GM21423 (cell line): ENCODE data around the gene ANHX.
"Not testable (repeated sequence)": the region's sequence is repeated elsewhere in the genome, so short reads cannot be mapped to it uniquely, and the experiment has no call there.

Experiments used
- ATAC-seq: cut with Tn5 transposase; IDR thresholded peaks from one replicate; pipeline ENCODE4 v1.9.1; 2021; ENCODE audit warnings: mild to moderate bottlenecking, moderate library complexity; ENCODE audit not compliant: unreplicated experiment

ANHX gene

DNA sequence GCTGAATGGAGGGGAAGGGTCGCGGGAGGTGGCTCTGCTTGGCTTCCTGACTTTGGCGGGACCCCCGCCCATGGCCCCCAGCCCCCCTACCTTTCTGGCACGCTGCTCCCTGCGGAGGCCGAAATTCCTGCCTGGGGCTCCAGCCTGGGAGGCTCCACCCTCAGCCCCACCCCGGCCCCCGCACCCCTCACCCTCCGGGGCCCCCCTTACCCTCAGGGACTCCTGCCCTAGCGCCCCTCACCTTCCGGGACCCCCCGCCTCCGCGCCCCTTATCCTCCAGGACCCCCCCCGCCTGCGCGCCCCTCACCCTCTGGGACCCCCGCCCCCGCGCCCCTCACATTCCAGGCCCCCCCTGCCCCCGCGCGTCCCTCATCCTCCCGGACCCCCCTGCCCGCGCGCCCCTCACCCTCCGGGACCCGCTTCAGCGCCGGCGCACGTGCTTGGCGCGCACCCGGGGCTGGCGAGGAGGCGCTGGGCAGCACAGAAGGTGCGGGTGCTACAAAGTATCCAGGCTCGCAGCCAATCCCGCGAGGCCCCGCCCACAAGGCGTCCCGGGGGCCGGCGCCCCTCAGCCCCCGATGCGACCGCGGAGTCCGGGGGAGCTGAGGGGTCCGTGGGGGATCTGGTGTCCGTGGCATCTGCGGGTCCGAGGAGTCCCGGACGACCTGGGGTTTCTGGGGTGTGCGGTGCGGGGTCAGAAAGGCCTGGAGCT lies at the start of gene ANHX:
TSS of gene ANHX (minus strand) at position 477 of the 712 bp plus-strand sequence. CDS start 1,521 bp downstream, outside the sequence.
- no peak for ATAC-seq

DNA sequence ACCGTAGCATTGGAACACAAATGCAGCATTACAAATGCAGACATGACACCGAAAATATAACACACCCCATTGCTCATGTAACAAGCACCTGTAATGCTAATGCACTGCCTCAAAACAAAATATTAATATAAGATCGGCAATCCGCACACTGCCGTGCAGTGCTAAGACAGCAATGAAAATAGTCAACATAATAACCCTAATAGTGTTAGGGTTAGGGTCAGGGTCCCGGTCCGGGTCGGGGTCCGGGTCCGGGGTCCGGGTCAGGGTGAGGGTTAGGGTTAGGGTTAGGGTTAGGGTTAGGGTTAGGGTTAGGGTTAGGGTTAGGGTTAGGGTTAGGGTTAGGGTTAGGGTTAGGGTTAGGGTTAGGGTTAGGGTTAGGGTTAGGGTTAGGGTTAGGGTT lies 29.0 kb upstream of the ANHX start:
- ATAC-seq, result not testable (repeated sequence)

DNA sequence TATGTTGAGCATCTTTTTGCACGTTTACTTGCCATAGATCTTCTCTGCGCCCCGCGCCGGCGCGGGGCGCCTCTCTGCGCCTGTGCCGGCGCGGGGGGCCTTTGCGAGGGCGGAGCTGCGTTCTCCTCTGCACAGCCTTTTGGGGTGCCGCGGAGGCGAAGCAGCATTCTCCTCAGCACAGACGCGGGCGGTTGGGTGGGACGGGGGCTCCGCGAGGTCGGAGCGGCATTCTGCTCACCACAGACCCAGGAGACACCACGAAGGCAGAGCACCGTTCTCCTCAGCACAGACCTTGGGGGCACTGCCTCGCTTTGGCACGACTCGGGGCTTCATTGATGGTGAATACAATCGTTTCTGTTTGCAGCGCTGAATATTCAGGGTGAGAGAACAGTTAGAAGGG lies 28.5 kb upstream of the ANHX start:
- no peak for ATAC-seq

DNA sequence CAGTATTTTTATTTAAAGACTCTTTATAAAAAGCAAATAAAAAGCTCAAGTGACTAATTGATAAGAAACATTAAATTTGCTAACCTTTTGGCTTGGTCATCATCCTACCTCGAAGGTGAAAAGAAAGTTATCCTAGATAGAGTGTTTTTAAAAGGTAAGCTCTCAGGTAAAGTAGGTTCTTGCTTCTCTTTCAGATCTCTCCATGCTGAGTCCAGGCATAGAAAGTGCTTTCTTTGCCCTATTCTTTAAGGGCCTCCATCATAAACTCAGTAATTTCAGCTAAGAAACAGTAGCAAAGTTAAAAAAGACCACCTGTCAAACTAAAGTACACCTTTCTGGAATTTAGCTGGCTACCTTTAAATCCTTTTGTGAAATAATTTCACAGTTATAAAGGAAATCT lies 20.6 kb upstream of the ANHX start:
- ATAC-seq, result no peak

DNA sequence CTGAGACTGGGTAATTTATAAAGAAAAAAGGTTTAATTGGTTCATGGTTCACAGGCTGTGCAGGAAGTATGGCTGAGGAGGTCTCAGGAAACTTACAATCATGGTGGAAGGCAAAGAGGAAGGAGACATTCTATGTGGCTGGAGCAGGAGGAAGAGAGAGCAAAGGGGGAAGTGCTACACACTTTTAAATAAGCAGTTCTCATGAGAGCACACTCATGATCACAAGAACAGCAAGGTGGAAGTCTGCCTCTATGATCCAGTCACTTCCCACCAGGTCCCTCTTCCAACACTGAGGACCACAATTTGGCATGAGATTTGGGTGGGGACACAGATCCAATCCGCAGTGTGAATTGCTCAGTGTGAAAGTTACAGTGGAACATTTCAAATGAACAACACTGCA lies 20.2 kb upstream of the ANHX start:
- ATAC-seq, result not testable (repeated sequence)

DNA sequence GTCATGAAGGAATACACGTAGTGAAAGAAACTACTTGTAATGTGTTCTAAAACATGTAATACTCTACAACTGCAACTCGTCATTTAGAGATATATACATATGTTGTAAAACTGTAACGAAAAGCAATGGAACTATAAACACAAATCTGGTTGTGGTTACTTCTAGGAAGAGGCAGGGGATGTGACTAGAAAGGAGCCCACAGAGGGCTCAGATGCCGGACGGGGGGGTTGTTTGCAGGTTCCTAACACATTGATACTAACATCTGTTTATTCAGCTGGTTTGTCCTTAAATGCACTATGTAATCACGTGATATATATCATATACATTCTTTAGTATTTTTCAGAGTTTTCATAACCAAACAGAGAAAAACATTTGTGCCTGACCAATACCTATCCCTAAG lies 16.1 kb upstream of the ANHX start:
- no peak for ATAC-seq

DNA sequence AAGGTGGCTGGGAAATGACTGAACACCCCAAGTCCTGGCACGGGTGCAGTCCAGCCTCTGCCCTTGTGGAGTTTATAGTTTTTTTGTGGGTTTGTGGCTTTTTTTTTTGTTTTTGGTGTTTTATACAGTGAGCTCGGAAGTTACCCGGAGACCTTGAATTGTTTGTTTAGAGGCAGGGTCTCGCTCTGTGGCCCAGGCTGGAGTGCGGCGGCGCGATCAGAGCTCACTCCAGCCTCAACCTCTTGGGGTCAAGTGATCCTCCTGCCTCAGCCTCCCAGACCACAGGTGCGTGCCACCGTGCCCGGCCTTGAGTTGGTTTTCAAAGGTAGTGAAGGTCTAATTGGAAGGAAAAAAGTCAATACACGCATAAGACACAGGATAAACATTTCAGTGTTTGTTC lies 879 bp upstream of the ANHX start:
- no peak for ATAC-seq

DNA sequence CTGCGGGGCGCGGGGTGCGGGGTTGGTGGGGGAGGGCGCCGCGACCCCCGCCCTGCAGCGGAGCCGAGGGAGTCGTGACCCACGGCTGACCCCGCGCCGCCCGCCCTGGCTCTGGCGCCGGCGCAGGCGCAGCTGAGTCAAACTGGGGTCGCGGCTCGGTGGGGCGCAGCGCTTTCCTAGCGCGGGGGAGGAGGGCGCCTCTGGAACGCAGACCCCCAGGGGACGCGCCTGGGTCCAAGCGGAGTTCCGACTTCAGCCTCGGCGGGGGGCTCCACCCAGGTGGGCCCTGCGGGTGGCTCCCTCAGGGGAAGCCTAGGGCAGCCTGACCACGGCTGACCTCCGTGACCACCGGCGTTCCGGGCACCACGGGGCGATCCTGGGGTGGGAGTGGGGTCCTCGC lies 467 bp upstream of the ANHX start:
- no peak for ATAC-seq

DNA sequence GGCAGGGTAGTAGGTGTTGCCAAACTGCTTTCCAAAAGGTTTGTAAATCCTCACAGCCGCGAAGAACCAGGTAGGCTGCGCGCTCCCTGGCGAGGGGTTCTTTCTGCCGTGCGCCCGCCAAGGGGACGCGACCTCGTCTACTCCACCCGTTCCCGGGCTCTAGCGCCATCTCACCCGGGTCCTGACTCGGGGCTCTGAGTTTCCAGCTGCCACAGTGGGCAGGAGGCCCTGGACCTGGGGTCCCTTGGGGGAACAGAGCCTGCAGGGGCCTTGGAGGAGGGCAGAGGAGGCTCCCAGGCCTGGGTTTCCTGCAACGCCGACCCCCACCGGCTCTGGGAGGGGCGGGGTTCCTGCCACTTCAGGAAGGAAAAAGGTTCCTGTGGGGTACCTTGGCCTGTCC lies 706 bp downstream of the ANHX start:
- ATAC-seq, result no peak

DNA sequence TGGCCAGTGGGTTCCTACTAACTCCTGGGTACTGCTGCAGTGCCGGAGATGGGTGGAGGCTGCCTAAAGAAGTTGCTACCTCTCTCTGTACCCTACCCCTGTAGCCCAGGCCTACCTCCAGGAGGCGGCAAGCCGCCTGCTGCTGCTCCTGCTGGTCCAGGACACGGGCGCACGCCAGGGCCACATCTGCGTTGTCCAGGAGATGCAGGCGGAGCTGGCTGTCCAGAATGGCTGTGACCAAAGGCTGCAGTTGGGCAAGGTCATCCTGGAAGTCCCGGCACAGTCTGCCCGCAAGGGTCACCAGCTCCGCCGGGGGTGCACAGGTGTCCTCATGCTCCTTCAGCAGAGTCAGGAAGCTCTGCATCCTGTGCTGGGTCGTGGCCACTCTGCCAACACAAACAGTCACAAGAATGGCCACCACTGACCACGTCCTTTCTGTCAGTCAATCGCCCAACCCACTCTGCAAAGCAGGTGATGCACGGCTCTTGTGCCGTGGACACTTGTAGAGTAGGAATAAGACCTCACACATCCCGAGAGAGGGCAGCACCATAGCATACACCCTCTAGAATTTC lies 1.6 kb downstream of the ANHX start:
- no peak for ATAC-seq

DNA sequence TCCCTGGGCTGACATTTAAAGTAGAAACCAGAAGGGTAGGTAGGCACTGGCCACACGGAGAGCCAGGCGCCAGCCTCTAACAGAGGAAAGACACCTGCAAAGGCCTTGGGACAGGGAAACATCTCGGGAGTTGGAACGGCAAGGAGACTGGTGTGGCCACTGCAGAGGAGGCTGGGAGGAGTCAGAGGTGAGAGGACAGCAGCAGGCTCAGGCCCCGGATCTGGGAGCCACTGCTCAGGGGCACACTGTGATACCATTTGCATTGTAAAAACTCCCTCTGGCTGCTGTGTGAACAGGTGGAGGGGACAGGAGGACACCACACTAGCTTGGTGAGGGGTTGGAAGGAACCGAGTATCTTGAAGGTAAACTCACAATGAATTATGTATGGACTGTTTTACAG lies 2.7 kb downstream of the ANHX start:
- no peak for ATAC-seq

DNA sequence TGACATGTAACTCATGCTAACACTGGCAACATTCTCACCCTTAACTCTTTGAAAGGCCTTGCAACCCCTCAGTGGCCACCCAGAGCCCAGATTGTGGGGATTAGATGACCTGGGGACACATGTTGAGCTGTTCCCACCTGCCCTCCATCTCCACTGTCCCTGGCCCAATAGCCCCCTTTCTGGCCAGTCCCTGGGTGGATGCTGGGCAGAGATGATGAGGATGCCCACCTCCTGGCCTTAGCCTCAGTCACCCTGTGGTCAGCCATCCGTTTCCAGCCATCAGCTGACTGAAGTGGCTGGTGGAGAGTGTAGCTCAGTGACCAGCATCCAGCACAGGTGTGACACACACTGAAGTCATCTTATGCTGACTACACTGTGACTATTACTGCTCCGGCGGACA lies 4.7 kb downstream of the ANHX start:
- ATAC-seq, result no peak

DNA sequence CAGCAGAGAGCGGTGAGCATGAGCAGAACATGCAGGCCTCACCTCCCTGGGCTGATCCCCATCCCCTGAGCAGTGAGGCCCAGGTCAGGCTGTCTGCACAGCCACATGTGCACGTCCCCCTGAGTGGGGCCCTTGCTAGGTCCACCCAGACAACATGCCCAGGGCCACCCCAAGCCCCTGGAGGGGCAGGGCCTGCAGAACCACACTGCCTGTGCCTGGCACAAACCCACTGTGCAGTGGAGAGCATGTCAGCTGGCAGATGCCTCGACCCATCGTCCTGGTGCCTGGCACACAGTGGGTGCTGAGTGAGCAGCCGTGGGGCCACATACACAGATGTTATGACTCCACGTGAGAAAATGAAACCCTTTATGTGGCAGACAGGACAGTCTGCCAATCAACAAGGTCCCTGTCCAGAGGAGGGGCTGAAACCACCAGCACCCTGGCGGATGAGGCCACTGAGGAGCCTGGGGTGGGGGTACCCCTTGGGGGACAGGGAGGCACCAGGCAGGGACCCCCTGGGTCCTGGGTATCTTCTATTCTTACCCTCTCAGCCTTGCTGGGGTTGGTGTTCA lies 8.3 kb downstream of the ANHX start:
- no peak for ATAC-seq

DNA sequence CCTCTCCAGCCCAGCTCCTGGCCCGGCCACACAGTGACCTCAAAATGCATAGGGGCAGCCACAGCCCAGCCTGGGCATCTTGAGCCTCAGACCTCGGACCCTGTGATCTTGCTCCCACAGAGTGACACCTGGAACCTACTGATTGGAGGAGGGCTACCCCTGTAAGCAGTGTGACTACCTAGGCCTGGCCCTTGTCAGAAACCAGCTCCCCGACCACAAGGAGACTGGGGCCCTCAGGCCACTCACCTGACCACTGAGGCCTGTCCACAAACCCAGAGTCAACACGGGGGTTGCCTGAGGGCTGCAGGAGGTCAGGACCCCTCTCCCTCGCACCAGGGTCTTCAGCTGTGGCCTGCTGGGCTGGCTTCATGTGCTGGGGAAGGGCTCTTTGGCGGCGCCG lies 9.0 kb downstream of the ANHX start:
- no peak for ATAC-seq

DNA sequence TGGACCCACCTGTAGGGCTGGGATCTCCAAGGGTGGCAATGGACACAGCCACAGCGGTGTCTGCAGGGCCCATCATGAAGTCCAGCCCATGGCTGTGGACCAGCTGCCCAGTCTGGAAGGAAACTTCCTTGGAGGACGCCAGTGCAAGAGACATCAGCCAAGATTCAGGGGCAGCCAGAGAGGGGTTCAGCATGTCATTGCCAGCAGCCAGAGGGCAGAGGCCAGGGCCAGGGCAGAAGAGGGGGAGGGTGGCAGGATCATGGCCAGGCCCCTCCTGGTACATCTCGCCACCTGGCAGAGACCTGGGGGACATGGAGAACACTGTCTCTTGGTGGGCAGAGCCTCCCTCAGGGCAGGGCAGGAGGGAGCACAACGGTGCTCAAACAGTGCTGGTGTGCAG lies 10.2 kb downstream of the ANHX start:
- no peak for ATAC-seq

DNA sequence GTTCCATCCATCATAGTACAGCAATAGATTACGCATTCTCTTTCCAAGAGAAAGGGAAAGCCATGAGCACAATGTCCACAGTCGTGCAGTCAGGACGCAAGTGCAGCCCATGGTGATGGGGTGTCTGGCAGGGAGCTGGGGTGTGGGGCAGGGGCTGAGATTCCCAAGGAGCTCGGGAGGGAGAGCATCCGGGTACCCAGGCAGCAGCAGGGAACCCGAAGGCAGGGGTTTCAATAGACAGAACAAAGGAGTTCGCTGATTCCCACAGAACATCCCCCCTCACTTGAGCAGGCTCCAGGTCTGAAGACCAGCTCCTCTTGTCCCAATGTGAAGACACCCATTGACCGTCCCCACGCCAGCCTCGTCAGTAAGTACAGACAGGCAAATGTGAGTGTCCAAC lies 13.5 kb downstream of the ANHX start:
- no peak for ATAC-seq

DNA sequence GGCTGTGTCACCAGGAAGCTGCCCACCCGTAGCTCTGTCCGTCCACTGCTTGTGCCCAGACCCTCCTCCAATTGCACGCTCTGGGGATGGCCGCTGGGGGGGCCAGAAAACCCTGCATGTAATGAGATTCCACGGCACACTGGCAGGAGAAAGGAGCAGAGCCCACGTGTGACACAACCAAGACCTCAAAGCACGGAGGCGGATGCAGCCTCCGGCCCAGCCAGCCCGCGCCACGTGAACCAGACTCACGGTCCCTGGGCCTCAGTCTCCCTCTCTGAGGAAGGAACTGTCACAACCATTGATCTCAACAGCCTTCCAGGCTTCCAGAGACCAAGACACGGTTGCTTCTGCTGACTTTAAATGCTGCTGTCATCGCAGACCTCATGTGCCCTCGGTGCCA lies 14.4 kb downstream of the ANHX start:
- no peak for ATAC-seq

DNA sequence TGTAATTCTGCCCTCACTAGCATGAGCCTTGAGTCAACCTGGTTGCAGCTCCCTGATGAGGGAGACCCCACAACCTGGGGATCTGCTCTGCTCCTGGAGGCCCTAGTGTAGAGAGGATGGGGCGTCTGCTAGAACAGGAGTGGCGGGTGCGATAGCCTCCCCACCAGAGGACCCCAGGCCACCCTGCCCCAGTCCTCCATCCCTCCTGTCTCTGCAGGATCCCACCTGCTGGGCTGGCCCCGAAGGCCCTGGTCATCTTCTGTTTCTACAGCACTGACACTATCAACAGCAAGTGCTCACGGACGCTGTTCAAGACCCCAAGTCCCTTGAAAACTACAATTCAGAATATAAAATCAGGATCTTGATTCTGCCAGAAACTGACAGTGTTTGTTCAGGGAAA lies 15.2 kb downstream of the ANHX start:
- no peak for ATAC-seq

DNA sequence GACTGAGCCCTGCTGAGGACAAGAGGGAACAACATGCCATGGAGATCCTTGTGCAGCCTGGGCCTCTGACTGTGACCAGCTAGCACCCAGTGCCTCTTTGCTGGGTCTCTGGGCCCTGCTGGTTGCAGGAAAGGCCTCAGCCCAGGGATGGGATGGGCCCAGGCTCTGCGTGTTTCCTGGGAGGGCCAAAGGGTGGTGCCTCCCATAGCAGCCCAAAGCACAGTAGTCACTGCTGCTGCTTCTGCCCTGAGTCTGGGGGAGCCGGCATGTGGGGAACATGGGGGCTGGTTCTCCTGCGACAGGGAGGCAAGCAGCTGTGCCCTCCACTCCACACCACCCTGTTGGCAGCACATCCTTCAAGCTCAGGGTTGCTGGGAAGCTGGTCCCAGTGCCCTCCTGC lies 18.5 kb downstream of the ANHX start:
- no peak for ATAC-seq

DNA sequence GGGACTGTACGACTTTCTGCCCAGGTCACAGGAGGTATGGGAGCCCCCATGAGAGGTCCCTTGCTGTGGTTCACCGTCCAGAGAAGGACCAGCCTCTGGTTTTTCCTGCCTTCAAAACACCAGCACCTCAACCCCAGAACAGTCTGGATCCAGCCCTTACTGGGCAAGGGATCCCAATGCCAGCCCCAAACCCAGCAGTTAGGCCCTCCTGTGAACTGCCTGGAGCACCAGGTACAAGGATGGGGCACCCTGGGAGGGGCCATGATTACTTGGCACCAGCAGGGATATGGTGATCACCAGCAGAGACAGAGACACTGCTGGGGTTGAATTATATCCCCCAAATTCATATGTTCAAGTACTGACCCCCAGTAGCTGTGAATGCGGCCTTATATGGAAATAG lies 20.0 kb downstream of the ANHX start:
- ATAC-seq, result no peak

DNA sequence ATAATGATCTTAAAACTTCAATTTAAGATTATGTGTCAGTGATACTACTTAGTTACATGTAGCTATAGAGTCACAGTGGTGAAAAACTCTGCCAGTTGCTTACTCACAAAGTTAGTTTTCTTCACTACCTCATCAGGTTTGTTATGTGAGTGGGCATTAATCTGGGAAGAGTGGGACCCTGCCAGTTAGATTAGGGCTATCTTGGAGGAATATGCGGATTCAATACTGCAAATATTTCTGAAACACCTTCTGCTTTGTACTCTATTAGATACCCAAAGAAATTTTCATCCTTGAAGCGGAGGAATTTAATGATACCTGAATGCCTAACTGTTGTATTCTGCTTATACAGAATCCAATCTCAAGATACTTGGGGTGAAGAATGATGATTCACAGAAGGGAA lies 29.3 kb downstream of the ANHX start:
- ATAC-seq, result no peak

DNA sequence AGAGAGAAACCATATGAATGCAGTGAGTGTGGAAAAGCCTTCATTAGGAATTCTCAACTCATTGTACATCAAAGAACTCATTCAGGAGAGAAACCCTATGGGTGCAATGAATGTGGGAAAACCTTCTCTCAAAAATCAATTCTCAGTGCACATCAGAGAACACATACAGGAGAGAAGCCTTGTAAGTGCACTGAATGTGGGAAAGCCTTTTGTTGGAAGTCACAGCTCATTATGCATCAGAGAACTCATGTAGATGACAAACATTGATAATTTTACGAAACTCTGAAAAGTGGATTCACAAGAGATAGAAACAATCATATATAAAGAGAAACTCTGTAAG lies 31.4 kb downstream of the ANHX start:
- no peak for ATAC-seq
